ENCODE measurements around the gene WDR70.
"Not testable (repeated sequence)": the region's sequence is repeated elsewhere in the genome, so short reads cannot be mapped to it uniquely, and the experiment has no call there.

The WDR70 gene

GRCh38 chr5:37771731-37772130 lies 392.6 kb downstream of the WDR70 start:
- H3K4me3 Mint-ChIP-seq, result no peak overlapping the region
- H3K27ac Mint-ChIP-seq, result no peak overlapping the region
- H3K36me3 Mint-ChIP-seq (ENCODE audit: low read depth), result no peaks in the 10 kb centered on the region
- no peaks in the 10 kb centered on the region for H3K27me3 Mint-ChIP-seq (ENCODE audit: low read depth)
- H3K4me1 Mint-ChIP-seq (ENCODE audit: low read depth), result no peaks in the 10 kb centered on the region
- peaks cover 25% of the 10 kb centered on the region for H3K9me3 Mint-ChIP-seq

- Mint-ChIP-seq H3K27me3 (ENCODE audit: low read depth) (no peaks in the 10 kb centered on the region), H3K4me1 (ENCODE audit: low read depth) (no peaks in the 10 kb centered on the region), H3K36me3 (ENCODE audit: low read depth) (no peaks in the 10 kb centered on the region), H3K9me3 (peaks cover 25% of the 10 kb centered on the region), H3K27ac (no peak overlapping the region), H3K4me3 (no peak overlapping the region)
Measured at GRCh38 chr5:37772255-37772654, 393.1 kb downstream of the WDR70 start.

GRCh38 chr5:37773809-37774208 lies 394.7 kb downstream of the WDR70 start:
- Mint-ChIP-seq H3K27ac (no peak overlapping the region), H3K36me3 (ENCODE audit: low read depth) (no peaks in the 10 kb centered on the region), H3K4me1 (ENCODE audit: low read depth) (no peaks in the 10 kb centered on the region), H3K9me3 (peaks cover 22% of the 10 kb centered on the region), H3K4me3 (no peak overlapping the region), H3K27me3 (ENCODE audit: low read depth) (no peaks in the 10 kb centered on the region)

- Mint-ChIP-seq H3K27ac (no peak overlapping the region), H3K9me3 (peaks cover 22% of the 10 kb centered on the region), H3K36me3 (ENCODE audit: low read depth) (no peaks in the 10 kb centered on the region), H3K4me3 (no peak overlapping the region), H3K27me3 (ENCODE audit: low read depth) (no peaks in the 10 kb centered on the region), H3K4me1 (ENCODE audit: low read depth) (no peaks in the 10 kb centered on the region)
Measured at GRCh38 chr5:37774912-37775483, 395.9 kb downstream of the WDR70 start.

GRCh38 chr5:37776826-37777225 lies 397.7 kb downstream of the WDR70 start:
- no peaks in the 10 kb centered on the region for H3K36me3 Mint-ChIP-seq (ENCODE audit: low read depth)
- no peaks in the 10 kb centered on the region for H3K27me3 Mint-ChIP-seq (ENCODE audit: low read depth)
- peaks cover 22% of the 10 kb centered on the region for H3K9me3 Mint-ChIP-seq
- no peaks in the 10 kb centered on the region for H3K4me1 Mint-ChIP-seq (ENCODE audit: low read depth)
- H3K27ac Mint-ChIP-seq, result no peak overlapping the region
- H3K4me3 Mint-ChIP-seq, result no peak overlapping the region

- Mint-ChIP-seq H3K9me3 (peaks cover 22% of the 10 kb centered on the region), H3K27me3 (ENCODE audit: low read depth) (no peaks in the 10 kb centered on the region), H3K4me3 (no peak overlapping the region), H3K27ac (no peak overlapping the region), H3K36me3 (ENCODE audit: low read depth) (no peaks in the 10 kb centered on the region), H3K4me1 (ENCODE audit: low read depth) (no peaks in the 10 kb centered on the region)
Measured at GRCh38 chr5:37777432-37778130, 398.5 kb downstream of the WDR70 start.

GRCh38 chr5:37781409-37781808 lies 402.3 kb downstream of the WDR70 start:
- not testable (repeated sequence) for H3K36me3 Mint-ChIP-seq (ENCODE audit: low read depth); H3K9me3 Mint-ChIP-seq; H3K4me1 Mint-ChIP-seq (ENCODE audit: low read depth); H3K27ac Mint-ChIP-seq; H3K27me3 Mint-ChIP-seq (ENCODE audit: low read depth); H3K4me3 Mint-ChIP-seq

GRCh38 chr5:37786416-37786815 lies 407.3 kb downstream of the WDR70 start:
- Mint-ChIP-seq H3K36me3 (ENCODE audit: low read depth) (no peaks in the 10 kb centered on the region), H3K27me3 (ENCODE audit: low read depth) (no peaks in the 10 kb centered on the region), H3K4me3 (no peak overlapping the region), H3K4me1 (ENCODE audit: low read depth) (no peaks in the 10 kb centered on the region), H3K9me3 (no peaks in the 10 kb centered on the region), H3K27ac (no peak overlapping the region)

GRCh38 chr5:37786862-37787519 lies 407.9 kb downstream of the WDR70 start:
- Mint-ChIP-seq H3K27me3 (ENCODE audit: low read depth) (no peaks in the 10 kb centered on the region), H3K36me3 (ENCODE audit: low read depth) (no peaks in the 10 kb centered on the region), H3K4me3 (no peak overlapping the region), H3K9me3 (no peaks in the 10 kb centered on the region), H3K4me1 (ENCODE audit: low read depth) (no peaks in the 10 kb centered on the region), H3K27ac (no peak overlapping the region)

GRCh38 chr5:37787742-37788141 lies 408.6 kb downstream of the WDR70 start:
- H3K27me3 Mint-ChIP-seq (ENCODE audit: low read depth), result no peaks in the 10 kb centered on the region
- H3K9me3 Mint-ChIP-seq, result peaks cover under 1% of the 10 kb centered on the region
- no peak overlapping the region for H3K4me3 Mint-ChIP-seq
- H3K4me1 Mint-ChIP-seq (ENCODE audit: low read depth), result no peaks in the 10 kb centered on the region
- no peaks in the 10 kb centered on the region for H3K36me3 Mint-ChIP-seq (ENCODE audit: low read depth)
- H3K27ac Mint-ChIP-seq, result no peak overlapping the region

- no peaks in the 10 kb centered on the region for H3K27me3 Mint-ChIP-seq (ENCODE audit: low read depth)
Measured at GRCh38 chr5:37789991-37790390, 410.9 kb downstream of the WDR70 start.

GRCh38 chr5:37791321-37791720 lies 412.2 kb downstream of the WDR70 start:
- H3K27me3 Mint-ChIP-seq (ENCODE audit: low read depth), result no peaks in the 10 kb centered on the region
- H3K9me3 Mint-ChIP-seq, result peaks cover 18% of the 10 kb centered on the region
- no peaks in the 10 kb centered on the region for H3K36me3 Mint-ChIP-seq (ENCODE audit: low read depth)
- H3K4me1 Mint-ChIP-seq (ENCODE audit: low read depth), result no peaks in the 10 kb centered on the region
- no peak overlapping the region for H3K4me3 Mint-ChIP-seq
- H3K27ac Mint-ChIP-seq, result no peak overlapping the region

More at GRCh38 chr5:37789991-37790390, 410.9 kb downstream of the WDR70 start:
- H3K36me3 Mint-ChIP-seq (ENCODE audit: low read depth), result no peaks in the 10 kb centered on the region
- no peak overlapping the region for H3K4me3 Mint-ChIP-seq
- peaks cover 14% of the 10 kb centered on the region for H3K9me3 Mint-ChIP-seq
- no peak overlapping the region for H3K27ac Mint-ChIP-seq
- no peaks in the 10 kb centered on the region for H3K4me1 Mint-ChIP-seq (ENCODE audit: low read depth)

- peaks cover 22% of the 10 kb centered on the region for H3K9me3 Mint-ChIP-seq
- no peaks in the 10 kb centered on the region for H3K36me3 Mint-ChIP-seq (ENCODE audit: low read depth)
- H3K27ac Mint-ChIP-seq, result no peak overlapping the region
- no peak overlapping the region for H3K4me3 Mint-ChIP-seq
- H3K27me3 Mint-ChIP-seq (ENCODE audit: low read depth), result no peaks in the 10 kb centered on the region
- H3K4me1 Mint-ChIP-seq (ENCODE audit: low read depth), result no peaks in the 10 kb centered on the region
Measured at GRCh38 chr5:37792975-37793631, 414.0 kb downstream of the WDR70 start.

- not testable (repeated sequence) for H3K36me3 Mint-ChIP-seq (ENCODE audit: low read depth); H3K27ac Mint-ChIP-seq; H3K4me3 Mint-ChIP-seq; H3K27me3 Mint-ChIP-seq (ENCODE audit: low read depth); H3K4me1 Mint-ChIP-seq (ENCODE audit: low read depth)
- H3K9me3 Mint-ChIP-seq, result peaks cover 22% of the 10 kb centered on the region
Measured at GRCh38 chr5:37795292-37795691, 416.2 kb downstream of the WDR70 start.

GRCh38 chr5:37796435-37796834 lies 417.3 kb downstream of the WDR70 start:
- H3K9me3 Mint-ChIP-seq, result peaks cover 22% of the 10 kb centered on the region

More at GRCh38 chr5:37796435-37796834, 417.3 kb downstream of the WDR70 start:
- H3K4me3 Mint-ChIP-seq; H3K4me1 Mint-ChIP-seq (ENCODE audit: low read depth); H3K27ac Mint-ChIP-seq; H3K27me3 Mint-ChIP-seq (ENCODE audit: low read depth); H3K36me3 Mint-ChIP-seq (ENCODE audit: low read depth): not testable (repeated sequence)
